ENCODE data around the gene SNRPE.

- TF ChIP-seq, protein P1, sequence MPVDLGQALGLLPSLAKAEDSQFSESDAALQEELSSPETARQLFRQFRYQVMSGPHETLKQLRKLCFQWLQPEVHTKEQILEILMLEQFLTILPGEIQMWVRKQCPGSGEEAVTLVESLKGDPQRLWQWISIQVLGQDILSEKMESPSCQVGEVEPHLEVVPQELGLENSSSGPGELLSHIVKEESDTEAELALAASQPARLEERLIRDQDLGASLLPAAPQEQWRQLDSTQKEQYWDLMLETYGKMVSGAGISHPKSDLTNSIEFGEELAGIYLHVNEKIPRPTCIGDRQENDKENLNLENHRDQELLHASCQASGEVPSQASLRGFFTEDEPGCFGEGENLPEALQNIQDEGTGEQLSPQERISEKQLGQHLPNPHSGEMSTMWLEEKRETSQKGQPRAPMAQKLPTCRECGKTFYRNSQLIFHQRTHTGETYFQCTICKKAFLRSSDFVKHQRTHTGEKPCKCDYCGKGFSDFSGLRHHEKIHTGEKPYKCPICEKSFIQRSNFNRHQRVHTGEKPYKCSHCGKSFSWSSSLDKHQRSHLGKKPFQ (tag by site-specific recombination; IDR thresholded peaks at IDR 0.05): no peak
- TF ChIP-seq KLF9 (tag by site-specific recombination; IDR thresholded peaks at IDR 0.05; ENCODE audit: low read depth): no peak
- TF ChIP-seq CTCF (tag by site-specific recombination; IDR thresholded peaks at IDR 0.05): no peak
- TF ChIP-seq, protein P2, sequence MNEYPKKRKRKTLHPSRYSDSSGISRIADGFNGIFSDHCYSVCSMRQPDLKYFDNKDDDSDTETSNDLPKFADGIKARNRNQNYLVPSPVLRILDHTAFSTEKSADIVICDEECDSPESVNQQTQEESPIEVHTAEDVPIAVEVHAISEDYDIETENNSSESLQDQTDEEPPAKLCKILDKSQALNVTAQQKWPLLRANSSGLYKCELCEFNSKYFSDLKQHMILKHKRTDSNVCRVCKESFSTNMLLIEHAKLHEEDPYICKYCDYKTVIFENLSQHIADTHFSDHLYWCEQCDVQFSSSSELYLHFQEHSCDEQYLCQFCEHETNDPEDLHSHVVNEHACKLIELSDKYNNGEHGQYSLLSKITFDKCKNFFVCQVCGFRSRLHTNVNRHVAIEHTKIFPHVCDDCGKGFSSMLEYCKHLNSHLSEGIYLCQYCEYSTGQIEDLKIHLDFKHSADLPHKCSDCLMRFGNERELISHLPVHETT (tag by site-specific recombination; IDR thresholded peaks at IDR 0.05): no peak
- no peak for TF ChIP-seq YY1 (tag by site-specific recombination; IDR thresholded peaks at IDR 0.05)
- no peak for TF ChIP-seq ZNF664 (tag by site-specific recombination; IDR thresholded peaks at IDR 0.05)
- TF ChIP-seq ZBTB21 (tag by site-specific recombination; IDR thresholded peaks at IDR 0.05): no peak
- no peak for TF ChIP-seq ZNF311 (tag by site-specific recombination; IDR thresholded peaks at IDR 0.05; ENCODE audit: borderline replicate concordance)
- TF ChIP-seq ZNF707 (tag by site-specific recombination; IDR thresholded peaks at IDR 0.05): no peak
- no peak for TF ChIP-seq ZNF785 (tag by site-specific recombination; IDR thresholded peaks at IDR 0.05)
- no peak for TF ChIP-seq ZNF169 (tag by site-specific recombination; IDR thresholded peaks at IDR 0.05)
- no peak for TF ChIP-seq ZNF623 (tag by site-specific recombination; IDR thresholded peaks at IDR 0.05)
- TF ChIP-seq PBX3 (CRISPR knock-in tag; IDR thresholded peaks at IDR 0.05): no peak
- no peak for TF ChIP-seq ZNF600 (tag by site-specific recombination; IDR thresholded peaks at IDR 0.05)
Measured at GRCh38 chr1:203899869-203900714, 38.7 kb downstream of the SNRPE start.

Data from HEK293 (cell line).